Peyer's patch (tissue), 4 donors: ENCODE data around the gene PSMD1. TPM values are rescaled to one million over a fixed set of nuclear protein-coding genes. Genes with fewer than 3 reads are reported as not detected.
"Not testable (repeated sequence)": the region's sequence is repeated elsewhere in the genome, so short reads cannot be mapped to it uniquely, and the experiment has no call there.

Source experiments
- DNase-seq, 3 donors: peaks; one replicate each; pipeline ENCODE4 v3.0.0-alpha.2; 2017 to 2019
- H3K27ac ChIP-seq, 4 donors: fragments of 200-600 bp; sonication (generic); one replicate each; pipeline ENCODE4 v1.5.1; 2016 to 2019
- H3K27me3 ChIP-seq, 2 donors: fragments of 200-600 bp; sonication (generic); one replicate each; pipeline ENCODE4 v1.5.1; 2019
- H3K36me3 ChIP-seq, 3 donors: fragments of 200-600 bp; sonication (generic); one replicate each; pipeline ENCODE4 v1.5.1; 2016 to 2019
- H3K4me1 ChIP-seq, 4 donors: fragments of 200-600 bp; sonication (generic); one replicate each; pipeline ENCODE4 v1.5.1; 2016 to 2019
- H3K4me3 ChIP-seq, 4 donors: fragments of 200-600 bp; sonication (generic); 1 replicate in 3 of 4; 2 replicates in 1 of 4; pipeline ENCODE4 v1.5.1; 2016 to 2019; ENCODE audit warnings: mild to moderate bottlenecking in 1 of 4
- H3K9me3 ChIP-seq, 4 donors: fragments of 200-600 bp; sonication (generic); one replicate each; pipeline ENCODE4 v1.5.1; 2016 to 2019; ENCODE audit warnings: mild to moderate bottlenecking in 1 of 4
- CTCF ChIP-seq, 6 experiments: fragments of 450-650 bp in 4 of 6; fragments of 200-600 bp in 2 of 6; sonication (generic) in 1 of 6; IDR thresholded peaks; one replicate each; pipeline ENCODE4 v1.5.1; 2017 to 2019; ENCODE audit warnings: antibody characterized with exemption in 6 of 6, mild to moderate bottlenecking in 3 of 6, moderate library complexity in 1 of 6
- POLR2A ChIP-seq, 2 donors: fragments of 450-650 bp; IDR thresholded peaks; one replicate each; pipeline ENCODE4 v1.5.1; 2017; ENCODE audit warnings: antibody characterized with exemption in 2 of 2, mild to moderate bottlenecking in 2 of 2, moderate library complexity in 2 of 2
- total RNA-seq, 4 donors: library from RNA; depleted of rRNA; stranded (reverse); fragments of >200 nt; gene quantifications; one replicate each; pipeline ENCODE4 v1.1.0, GENCODE V29; 2016

Gene PSMD1
- total RNA-seq, 4 donors from 2014 or later: 89.1 to 116 (median 111) TPM

- Histone ChIP-seq H3K4me3 (no peak overlapping the region), H3K36me3 (peaks cover 0 to 29% (median 0%) of the 10 kb centered on the region in 3 donors), H3K27me3 (no peaks in the 10 kb centered on the region), H3K9me3 (no peaks in the 10 kb centered on the region), H3K27ac (no peak overlapping the region), H3K4me1 (no peaks in the 10 kb centered on the region)
- no peak for DNase-seq
- TF ChIP-seq CTCF (IDR thresholded peaks at IDR 0.05) (no peak), POLR2A (IDR thresholded peaks at IDR 0.05) (no peak)
Measured at GRCh38 chr2:231176066-231176465, 119.4 kb downstream of the PSMD1 start.

GRCh38 chr2:231177156-231178025 lies 120.7 kb downstream of the PSMD1 start:
- H3K27me3 ChIP-seq: no peaks in the 10 kb centered on the region
- no peak for DNase-seq
- H3K4me1 ChIP-seq: peaks cover 0 to 4% (median 0%) of the 10 kb centered on the region in 4 donors
- no peak overlapping the region for H3K27ac ChIP-seq
- peaks cover 0 to 19% (median 0%) of the 10 kb centered on the region in 3 donors for H3K36me3 ChIP-seq
- H3K4me3 ChIP-seq: no peak overlapping the region
- H3K9me3 ChIP-seq: no peaks in the 10 kb centered on the region
- no peak for TF ChIP-seq CTCF (IDR thresholded peaks at IDR 0.05)
- no peak for TF ChIP-seq POLR2A (IDR thresholded peaks at IDR 0.05)

- not testable (repeated sequence) for H3K27me3 ChIP-seq, H3K4me1 ChIP-seq, H3K36me3 ChIP-seq, H3K27ac ChIP-seq, DNase-seq, H3K9me3 ChIP-seq, H3K4me3 ChIP-seq
Measured at GRCh38 chr2:231178805-231179204, 122.1 kb downstream of the PSMD1 start.

- Histone ChIP-seq H3K36me3 (no peaks in the 10 kb centered on the region), H3K4me3 (no peak overlapping the region), H3K9me3 (no peaks in the 10 kb centered on the region), H3K4me1 (peaks cover 0 to 4% (median 0%) of the 10 kb centered on the region in 4 donors), H3K27me3 (no peaks in the 10 kb centered on the region), H3K27ac (peak overlapping the region in 3 of 4 donors; percentile 15 to 49 (median 17))
- peak in 2 of 3 donors; percentile 54 to 69 for DNase-seq
- TF ChIP-seq POLR2A (IDR thresholded peaks at IDR 0.05): no peak
- TF ChIP-seq CTCF (IDR thresholded peaks at IDR 0.05): no peak
Measured at GRCh38 chr2:231181860-231182512, 125.3 kb downstream of the PSMD1 start.

GRCh38 chr2:231182513-231182899 lies 125.8 kb downstream of the PSMD1 start:
- Histone ChIP-seq H3K27ac (peak overlapping the region in 2 of 4 donors; percentile 6 to 17), H3K9me3 (no peaks in the 10 kb centered on the region), H3K4me1 (peaks cover 0 to 4% (median 0%) of the 10 kb centered on the region in 4 donors), H3K36me3 (no peaks in the 10 kb centered on the region), H3K27me3 (no peaks in the 10 kb centered on the region), H3K4me3 (no peak overlapping the region)
- no peak for DNase-seq
- TF ChIP-seq CTCF (IDR thresholded peaks at IDR 0.05): no peak
- no peak for TF ChIP-seq POLR2A (IDR thresholded peaks at IDR 0.05)

GRCh38 chr2:231183851-231184250 lies 127.2 kb downstream of the PSMD1 start:
- TF ChIP-seq POLR2A (IDR thresholded peaks at IDR 0.05) (no peak), CTCF (IDR thresholded peaks at IDR 0.05) (no peak)
- Histone ChIP-seq H3K4me3 (no peak overlapping the region), H3K36me3 (no peaks in the 10 kb centered on the region), H3K4me1 (peaks cover 0 to 4% (median 0%) of the 10 kb centered on the region in 4 donors), H3K27ac (no peak overlapping the region), H3K27me3 (no peaks in the 10 kb centered on the region), H3K9me3 (no peaks in the 10 kb centered on the region)
- DNase-seq: peak in 1 of 3 donors; percentile 34
